ENCODE data around the gene TMEM59. TPM values are rescaled to one million over a fixed set of nuclear protein-coding genes. Genes with fewer than 3 reads are reported as not detected.

Gene TMEM59
- total and polyA plus RNA-seq, 2 of the 8 experiments (the other 6 are each of a cell fraction or from before 2014, with no cell fraction given): 116 to 139 TPM

DNA sequence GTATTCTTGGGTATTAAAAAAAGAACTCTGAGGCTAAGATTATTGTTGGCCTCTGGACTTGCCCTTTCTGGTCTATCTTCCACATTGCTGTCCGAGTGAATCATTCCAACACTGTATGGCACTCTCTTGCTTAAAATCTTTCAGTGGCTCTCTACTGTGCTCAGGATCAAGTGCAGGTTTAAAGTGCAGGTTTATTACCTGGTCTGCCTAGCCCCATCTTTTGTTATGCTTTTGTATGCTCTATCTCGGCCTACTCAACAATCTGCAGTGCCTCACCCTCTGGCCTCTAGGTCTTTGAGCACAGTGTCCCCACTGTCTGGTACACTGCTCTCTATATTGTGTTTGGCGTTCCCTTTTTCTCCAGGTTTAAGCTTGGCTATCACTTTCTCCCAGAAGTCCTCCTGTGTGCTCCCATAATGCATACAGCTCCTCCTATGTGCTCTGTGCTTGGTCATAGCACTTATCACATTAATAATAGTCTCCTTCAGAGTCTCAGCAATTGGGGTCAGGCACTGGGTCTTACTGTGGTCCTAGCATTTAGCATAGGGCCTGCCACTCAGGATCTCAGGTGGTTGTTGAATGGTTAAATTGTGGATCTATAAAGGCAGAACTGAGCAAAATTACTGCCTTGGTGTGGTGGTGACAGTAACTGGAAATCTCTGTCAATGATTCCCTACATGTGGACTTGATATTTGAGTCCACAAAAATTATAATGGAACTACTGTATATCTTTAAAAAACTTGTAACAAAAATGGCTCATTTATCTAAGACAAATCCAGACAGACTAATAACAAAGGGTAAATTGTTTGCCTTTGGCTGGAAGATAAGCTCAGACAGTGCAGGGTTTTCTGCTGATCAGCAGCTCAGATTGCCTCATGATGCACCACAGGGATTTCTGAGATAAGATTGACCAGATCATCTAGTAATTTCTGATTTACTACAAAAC, 24.4 kb downstream of the TMEM59 start (continued):
- TF ChIP-seq MAFK (IDR thresholded peaks at IDR 0.05; ENCODE audit: low read depth, low read length) (no peak), SUZ12 (IDR thresholded peaks at IDR 0.05; ENCODE audit: low read length) (no peak), SP2 (IDR thresholded peaks at IDR 0.05; ENCODE audit: low read length) (no peak)
